Caco-2 (cell line): ENCODE measurements around the gene INPP4B. TPM values are rescaled to one million over a fixed set of nuclear protein-coding genes. Genes with fewer than 3 reads are reported as not detected.

Experiments used
- BruUV-seq: library from RNA; stranded (reverse); fragments of 400-500 nt; replicated peaks from 2 replicates; lab custom pipeline; 2021; lab: Mats Ljungman, UMichigan
- CTCF ChIA-PET: fragments of 300-600 bp; sonication (Branson Sonifier 250); formaldehyde crosslinking; loops from one replicate; lab custom pipeline; 2022; ENCODE audit warnings: antibody characterized with exemption; lab: Charles Lee
- POLR2A ChIA-PET: fragments of 300-600 bp; sonication (Branson Sonifier 250); formaldehyde crosslinking; loops from one replicate; lab custom pipeline; 2022; ENCODE audit warnings: antibody characterized with exemption; lab: Charles Lee
- DNase-seq, 2 experiments: peaks; one replicate each; pipeline versions ENCODE4 v3.0.0 to v3.0.0-alpha.2; 2020 to 2022
- H3K27me3 ChIP-seq: replicated peaks from 2 replicates; pipeline ENCODE4 v1.6.0; 2011; ENCODE audit warnings: low read length; ENCODE audit not compliant: control insufficient read depth, insufficient read depth
- H3K36me3 ChIP-seq: 2 replicates; pipeline ENCODE4 v1.5.1; 2011; ENCODE audit warnings: low read length; ENCODE audit not compliant: control insufficient read depth, insufficient read depth
- H3K4me1 ChIP-seq: fragments of 250-450 bp; sonication (Bioruptor Pico); 2 replicates; pipeline ENCODE4 v1.5.1; 2020; ENCODE audit warnings: mild to moderate bottlenecking
- H3K4me3 ChIP-seq: 2 replicates; pipeline ENCODE4 v1.5.1; 2011; ENCODE audit warnings: low read depth, mild to moderate bottlenecking, control low read depth, low read length
- H3K9me3 ChIP-seq: fragments of 250-450 bp; sonication (Bioruptor Pico); 2 replicates; pipeline ENCODE4 v1.5.1; 2020; ENCODE audit warnings: mild to moderate bottlenecking, moderate library complexity
- H3K27ac Mint-ChIP-seq: one replicate; pipeline ENCODE4 v1.8.0; 2022; ENCODE audit warnings: mixed read lengths; ENCODE audit not compliant: unreplicated experiment
- H3K27me3 Mint-ChIP-seq: one replicate; pipeline ENCODE4 v1.8.0; 2022; ENCODE audit warnings: mixed read lengths; ENCODE audit not compliant: insufficient read depth, unreplicated experiment
- H3K36me3 Mint-ChIP-seq: one replicate; pipeline ENCODE4 v1.8.0; 2022; ENCODE audit warnings: mild to moderate bottlenecking, mixed read lengths; ENCODE audit not compliant: insufficient read depth, unreplicated experiment
- H3K4me1 Mint-ChIP-seq: one replicate; pipeline ENCODE4 v1.8.0; 2022; ENCODE audit warnings: low read depth, mixed read lengths; ENCODE audit not compliant: unreplicated experiment
- H3K4me3 Mint-ChIP-seq: one replicate; pipeline ENCODE4 v1.8.0; 2022; ENCODE audit warnings: mild to moderate bottlenecking, moderate library complexity, mixed read lengths; ENCODE audit not compliant: unreplicated experiment
- H3K9me3 Mint-ChIP-seq: one replicate; pipeline ENCODE4 v1.8.0; 2022; ENCODE audit warnings: mixed read lengths; ENCODE audit not compliant: unreplicated experiment
- CTCF ChIP-seq, 2 experiments: fragments of 200-600 bp in 1 of 2; IDR thresholded peaks; 1 replicate in 1 of 2; 2 replicates in 1 of 2; pipeline versions ENCODE4 v1.5.1 to v1.8.0; 2011 to 2022; ENCODE audit warnings: antibody characterized with exemption in 1 of 2, control low read depth in 1 of 2, inconsistent platforms in 1 of 2, low read depth in 1 of 2, low read length in 1 of 2, mild to moderate bottlenecking in 1 of 2, moderate library complexity in 1 of 2; ENCODE audit not compliant: insufficient read depth in 1 of 2, severe bottlenecking in 1 of 2, unreplicated experiment in 1 of 2
- intact Hi-C: fragments of 100-400 bp; cut with micrococcal nuclease; formaldehyde crosslinking; loops from one replicate; pipeline ENCODE4 v1.10.0; 2022; ENCODE audit not compliant: unreplicated experiment
- total RNA-seq: library from RNA; stranded (reverse); gene quantifications from 2 replicates; pipeline ENCODE4 v1.2.3, GENCODE V29; 2022

The INPP4B gene
- total RNA-seq, 1 experiment from 2014 or later, result 10.3 TPM

DNA sequence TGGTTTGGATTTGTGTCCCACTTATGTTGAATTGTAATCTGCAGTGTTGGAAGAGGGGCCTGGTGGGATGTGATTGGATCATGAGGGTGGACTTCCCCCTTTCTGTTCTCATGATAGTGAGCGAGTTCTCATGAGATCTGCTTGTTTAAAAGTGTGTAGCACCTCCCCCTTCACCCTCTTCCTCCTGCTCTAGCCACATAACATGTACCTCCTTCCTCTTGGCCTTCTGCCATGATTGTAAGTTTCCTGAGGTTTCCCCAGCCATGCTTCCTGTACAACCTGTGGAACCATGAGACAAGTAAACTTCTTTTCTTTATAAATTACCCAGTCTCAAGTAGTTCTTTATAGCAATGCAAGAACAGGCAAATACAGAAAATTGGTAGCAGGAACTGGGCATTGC is 138.7 kb downstream of the INPP4B start:
- BruUV-seq, result no TSS peak
- CTCF ChIA-PET, result no interaction called here
- H3K9me3 Mint-ChIP-seq, result no peaks in the 10 kb centered on the region
- TF ChIP-seq CTCF (IDR thresholded peaks at IDR 0.05; ENCODE audit: insufficient read depth in 1 of 2, low read depth in 1 of 2, low read length in 1 of 2, severe bottlenecking in 1 of 2, unreplicated experiment in 1 of 2), result no peak
- no peaks in the 10 kb centered on the region for H3K36me3 ChIP-seq
- no peaks in the 10 kb centered on the region for H3K27me3 Mint-ChIP-seq
- POLR2A ChIA-PET, result no interaction called here
- H3K27me3 ChIP-seq, result no peaks in the 10 kb centered on the region
- H3K4me1 Mint-ChIP-seq, result no peaks in the 10 kb centered on the region
- H3K4me3 Mint-ChIP-seq, result no peak overlapping the region
- H3K4me1 ChIP-seq, result no peaks in the 10 kb centered on the region
- no peaks in the 10 kb centered on the region for H3K36me3 Mint-ChIP-seq
- H3K27ac Mint-ChIP-seq, result no peak overlapping the region
- no peak overlapping the region for H3K4me3 ChIP-seq
- intact Hi-C loops, result no loop called here
- no peak for DNase-seq
- H3K9me3 ChIP-seq, result no peaks in the 10 kb centered on the region

GRCh38 chr4:142706381-142706780 is 139.7 kb downstream of the INPP4B start:
- ChIA-PET CTCF (no interaction called here), POLR2A (no interaction called here)
- intact Hi-C loops, result no loop called here
- no peaks in the 10 kb centered on the region for H3K4me1 Mint-ChIP-seq
- no peaks in the 10 kb centered on the region for H3K9me3 Mint-ChIP-seq
- TF ChIP-seq CTCF (IDR thresholded peaks at IDR 0.05; ENCODE audit: insufficient read depth in 1 of 2, low read depth in 1 of 2, low read length in 1 of 2, severe bottlenecking in 1 of 2, unreplicated experiment in 1 of 2), result no peak
- no peak for DNase-seq
- H3K4me3 ChIP-seq, result no peak overlapping the region
- no peaks in the 10 kb centered on the region for H3K36me3 ChIP-seq
- no peaks in the 10 kb centered on the region for H3K9me3 ChIP-seq
- no peaks in the 10 kb centered on the region for H3K27me3 Mint-ChIP-seq
- no peaks in the 10 kb centered on the region for H3K27me3 ChIP-seq
- no TSS peak for BruUV-seq
- no peaks in the 10 kb centered on the region for H3K4me1 ChIP-seq
- H3K36me3 Mint-ChIP-seq, result no peaks in the 10 kb centered on the region
- H3K4me3 Mint-ChIP-seq, result no peak overlapping the region
- H3K27ac Mint-ChIP-seq, result no peak overlapping the region

DNA sequence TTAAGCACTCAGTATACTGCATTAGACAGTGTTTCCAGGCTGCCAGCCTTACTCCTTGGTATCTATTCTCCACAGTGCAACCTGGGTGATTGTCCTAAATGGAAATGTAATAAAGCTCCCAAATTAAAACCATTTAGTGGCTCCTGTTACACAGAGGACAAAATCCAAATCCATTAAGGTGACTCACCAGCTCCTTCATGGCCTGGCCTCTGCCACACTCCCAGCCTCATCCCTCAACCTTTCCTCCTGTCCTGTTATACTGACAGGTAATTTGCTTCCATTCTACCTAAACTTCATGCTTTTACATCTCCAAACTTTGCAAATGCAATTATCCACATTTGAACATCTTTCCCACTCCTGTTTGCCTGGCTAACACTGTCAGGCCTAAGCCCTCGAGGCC is 140.3 kb downstream of the INPP4B start:
- CTCF ChIA-PET, result no interaction called here
- DNase-seq, result no peak
- Histone ChIP-seq H3K9me3 (no peaks in the 10 kb centered on the region), H3K4me1 (no peaks in the 10 kb centered on the region), H3K27me3 (no peaks in the 10 kb centered on the region), H3K4me3 (no peak overlapping the region), H3K36me3 (no peaks in the 10 kb centered on the region)
- Mint-ChIP-seq H3K4me1 (no peaks in the 10 kb centered on the region), H3K36me3 (no peaks in the 10 kb centered on the region), H3K27ac (no peak overlapping the region), H3K27me3 (no peaks in the 10 kb centered on the region), H3K4me3 (no peak overlapping the region), H3K9me3 (no peaks in the 10 kb centered on the region)
- POLR2A ChIA-PET, result no interaction called here
- no TSS peak for BruUV-seq
- intact Hi-C loops, result no loop called here
- no peak for TF ChIP-seq CTCF (IDR thresholded peaks at IDR 0.05; ENCODE audit: insufficient read depth in 1 of 2, low read depth in 1 of 2, low read length in 1 of 2, severe bottlenecking in 1 of 2, unreplicated experiment in 1 of 2)
